Measurements from ENCODE around the gene TTC16.

TTC16 gene

DNA sequence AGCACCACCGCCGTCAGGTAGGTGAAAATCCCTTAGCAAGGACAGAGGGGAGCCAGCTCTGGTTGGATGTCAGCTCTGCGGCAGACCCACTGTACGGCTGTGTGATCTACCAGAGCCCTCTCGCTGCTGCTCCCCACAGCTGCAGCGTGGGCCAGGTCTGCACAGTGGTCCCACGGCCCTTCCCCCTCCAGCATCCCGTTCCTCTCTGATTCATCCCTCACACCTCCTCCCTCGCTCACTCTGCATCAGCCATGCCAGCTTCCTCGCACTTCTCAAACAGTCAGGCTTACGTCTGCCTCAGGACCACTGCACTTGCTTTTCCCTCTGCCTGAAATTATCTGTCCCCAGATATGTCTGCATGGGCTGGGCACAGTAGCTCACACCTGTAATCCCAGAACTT, 35.7 kb upstream of the TTC16 start:
- ChIA-PET POLR2A (ENCODE audit: low non-redundant PET) (no interaction called here), CTCF (interaction anchor here (0.6 to 1.5 kb wide), 2 partner anchors 13 to 263 kb away, joined by 3 to 4 read pairs; no protein-coding TSS in a partner anchor)
- no peak overlapping the region for H3K27ac ChIP-seq
- DNase-seq (ENCODE audit: low spot score): no peak
- TF ChIP-seq, protein P1, sequence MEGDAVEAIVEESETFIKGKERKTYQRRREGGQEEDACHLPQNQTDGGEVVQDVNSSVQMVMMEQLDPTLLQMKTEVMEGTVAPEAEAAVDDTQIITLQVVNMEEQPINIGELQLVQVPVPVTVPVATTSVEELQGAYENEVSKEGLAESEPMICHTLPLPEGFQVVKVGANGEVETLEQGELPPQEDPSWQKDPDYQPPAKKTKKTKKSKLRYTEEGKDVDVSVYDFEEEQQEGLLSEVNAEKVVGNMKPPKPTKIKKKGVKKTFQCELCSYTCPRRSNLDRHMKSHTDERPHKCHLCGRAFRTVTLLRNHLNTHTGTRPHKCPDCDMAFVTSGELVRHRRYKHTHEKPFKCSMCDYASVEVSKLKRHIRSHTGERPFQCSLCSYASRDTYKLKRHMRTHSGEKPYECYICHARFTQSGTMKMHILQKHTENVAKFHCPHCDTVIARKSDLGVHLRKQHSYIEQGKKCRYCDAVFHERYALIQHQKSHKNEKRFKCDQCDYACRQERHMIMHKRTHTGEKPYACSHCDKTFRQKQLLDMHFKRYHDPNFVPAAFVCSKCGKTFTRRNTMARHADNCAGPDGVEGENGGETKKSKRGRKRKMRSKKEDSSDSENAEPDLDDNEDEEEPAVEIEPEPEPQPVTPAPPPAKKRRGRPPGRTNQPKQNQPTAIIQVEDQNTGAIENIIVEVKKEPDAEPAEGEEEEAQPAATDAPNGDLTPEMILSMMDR (conservative IDR thresholded peaks at IDR 0.05; ENCODE audit: low read depth): no peak

DNA sequence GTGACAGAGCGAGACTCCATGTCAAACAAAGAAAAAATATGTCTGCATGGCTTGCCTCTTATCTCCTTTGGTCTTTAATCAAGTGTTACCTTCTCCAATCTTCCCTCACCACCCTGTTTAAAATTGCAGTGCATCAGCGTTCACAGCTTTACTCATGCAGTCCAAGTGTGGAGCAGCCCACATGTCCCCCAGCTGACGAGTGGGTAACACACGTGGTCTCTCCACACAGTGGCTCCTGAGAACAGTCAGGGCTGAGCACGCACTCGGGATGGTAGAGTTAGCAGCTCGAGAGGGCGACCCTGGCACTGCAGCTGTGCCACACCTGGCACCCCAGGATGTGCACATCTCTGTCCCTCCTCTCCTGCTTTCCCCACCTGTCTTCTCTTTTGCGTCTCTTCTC, 35.0 kb upstream of the TTC16 start:
- H3K27ac ChIP-seq: no peak overlapping the region
- ChIA-PET CTCF (interaction anchor here (0.6 to 1.2 kb wide), 2 partner anchors 30 to 262 kb away, joined by 3 to 4 read pairs; no protein-coding TSS in a partner anchor), POLR2A (ENCODE audit: low non-redundant PET) (no interaction called here)
- TF ChIP-seq, protein P1 (conservative IDR thresholded peaks at IDR 0.05; ENCODE audit: low read depth): no peak
- DNase-seq (ENCODE audit: low spot score): no peak

DNA sequence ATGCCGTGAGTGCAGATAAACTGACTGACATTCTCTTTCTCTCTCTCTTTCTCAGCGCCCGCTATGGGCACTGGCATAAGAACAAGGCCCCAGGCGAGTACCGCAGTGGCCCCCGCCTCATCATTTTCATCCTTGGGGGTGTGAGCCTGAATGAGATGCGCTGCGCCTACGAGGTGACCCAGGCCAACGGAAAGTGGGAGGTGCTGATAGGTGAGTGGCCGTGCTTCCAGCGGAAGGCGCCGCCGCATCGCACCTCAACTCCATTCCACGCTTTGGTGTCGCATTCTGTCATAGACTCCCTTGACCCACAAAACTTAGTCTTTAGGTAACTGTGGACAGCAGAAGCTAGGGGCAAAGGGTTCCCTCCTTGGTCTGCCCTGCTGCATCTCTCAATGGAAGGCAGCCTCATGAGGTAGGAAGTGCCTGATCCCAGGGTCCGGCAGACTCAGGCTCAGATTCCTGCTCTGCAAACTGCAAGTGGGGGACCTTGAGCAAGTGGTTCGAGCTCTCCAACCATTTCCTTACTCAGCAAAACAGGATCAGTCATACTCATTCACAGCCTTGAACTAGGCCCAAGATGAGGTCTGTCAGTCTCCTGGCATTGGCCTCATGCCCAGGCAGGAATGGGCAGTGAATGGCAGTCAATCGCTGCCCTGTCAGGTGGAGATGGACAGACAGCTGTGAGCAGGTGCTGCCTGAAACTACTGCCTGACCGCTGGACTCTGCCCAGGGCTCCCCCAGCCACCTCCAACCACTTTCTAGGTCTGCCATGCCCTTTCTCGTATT, 33.3 kb upstream of the TTC16 start:
- ChIA-PET CTCF (interaction anchor here (0.6 to 1.1 kb wide), 2 partner anchors 9 to 85 kb away, joined by 3 to 4 read pairs; no protein-coding TSS in a partner anchor), POLR2A (ENCODE audit: low non-redundant PET) (no interaction called here)
- TF ChIP-seq, protein P1 (conservative IDR thresholded peaks at IDR 0.05; ENCODE audit: low read depth): no peak
- DNase-seq (ENCODE audit: low spot score): no peak
- H3K27ac ChIP-seq: peak overlapping the region; percentile 15

DNA sequence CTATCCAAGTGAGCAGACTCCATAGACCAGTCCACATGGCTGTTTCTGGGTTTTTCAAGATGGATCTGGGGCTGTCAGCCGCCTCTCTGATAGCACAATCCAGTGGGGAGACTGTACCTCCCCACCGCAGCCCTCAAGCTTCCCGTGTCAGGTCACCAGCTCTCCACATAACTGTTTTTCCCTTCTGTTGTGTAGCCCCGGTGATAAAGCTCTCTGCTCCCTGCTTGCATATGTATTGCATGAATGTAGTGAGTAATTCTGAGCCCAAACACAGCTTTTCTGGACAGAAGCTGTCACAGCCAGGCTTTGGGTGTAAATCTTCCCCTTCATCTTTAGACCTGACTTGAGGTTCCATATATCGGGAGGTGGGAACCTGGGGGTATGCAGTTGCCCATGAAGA, 32.2 kb upstream of the TTC16 start:
- H3K27ac ChIP-seq: peak overlapping the region; percentile 15
- no peak for DNase-seq (ENCODE audit: low spot score)
- TF ChIP-seq, protein P1 (conservative IDR thresholded peaks at IDR 0.05; ENCODE audit: low read depth): no peak
- CTCF ChIA-PET: interaction anchor here (0.6 to 1.6 kb wide), 3 partner anchors 83 to 363 kb away, joined by 3 to 7 read pairs (median 4); no protein-coding TSS in a partner anchor
- POLR2A ChIA-PET (ENCODE audit: low non-redundant PET): no interaction called here

DNA sequence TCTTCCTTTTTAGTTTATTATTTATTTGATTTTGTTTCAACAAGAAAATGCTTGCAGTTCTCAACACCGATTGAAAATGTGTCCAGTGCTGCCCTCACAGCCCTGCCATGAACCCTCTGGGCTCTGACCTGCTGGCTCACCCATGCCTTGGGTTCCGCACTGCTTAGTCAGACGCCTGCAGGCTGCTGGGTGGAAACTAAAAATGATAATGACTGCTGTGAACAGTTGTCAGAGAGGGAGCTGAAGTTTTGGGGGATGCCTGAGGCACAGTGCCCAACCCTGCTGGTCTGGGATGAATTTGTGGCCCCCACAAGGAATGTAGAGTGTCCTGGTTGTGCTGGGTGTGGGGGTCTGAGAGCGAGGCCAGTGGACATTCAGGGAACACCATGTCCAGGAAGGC, 31.3 kb upstream of the TTC16 start:
- 0 out of 2 replicates have a peak overlapping the region, but pooled peaks have one; percentile 5 for H3K27ac ChIP-seq
- ChIA-PET CTCF (interaction anchor here (0.6 to 1.6 kb wide), 5 partner anchors 8 to 336 kb away, joined by 3 to 7 read pairs (median 3); no protein-coding TSS in a partner anchor), POLR2A (ENCODE audit: low non-redundant PET) (no interaction called here)
- TF ChIP-seq, protein P1 (conservative IDR thresholded peaks at IDR 0.05; ENCODE audit: low read depth): no peak
- DNase-seq (ENCODE audit: low spot score): peak; percentile 74

DNA sequence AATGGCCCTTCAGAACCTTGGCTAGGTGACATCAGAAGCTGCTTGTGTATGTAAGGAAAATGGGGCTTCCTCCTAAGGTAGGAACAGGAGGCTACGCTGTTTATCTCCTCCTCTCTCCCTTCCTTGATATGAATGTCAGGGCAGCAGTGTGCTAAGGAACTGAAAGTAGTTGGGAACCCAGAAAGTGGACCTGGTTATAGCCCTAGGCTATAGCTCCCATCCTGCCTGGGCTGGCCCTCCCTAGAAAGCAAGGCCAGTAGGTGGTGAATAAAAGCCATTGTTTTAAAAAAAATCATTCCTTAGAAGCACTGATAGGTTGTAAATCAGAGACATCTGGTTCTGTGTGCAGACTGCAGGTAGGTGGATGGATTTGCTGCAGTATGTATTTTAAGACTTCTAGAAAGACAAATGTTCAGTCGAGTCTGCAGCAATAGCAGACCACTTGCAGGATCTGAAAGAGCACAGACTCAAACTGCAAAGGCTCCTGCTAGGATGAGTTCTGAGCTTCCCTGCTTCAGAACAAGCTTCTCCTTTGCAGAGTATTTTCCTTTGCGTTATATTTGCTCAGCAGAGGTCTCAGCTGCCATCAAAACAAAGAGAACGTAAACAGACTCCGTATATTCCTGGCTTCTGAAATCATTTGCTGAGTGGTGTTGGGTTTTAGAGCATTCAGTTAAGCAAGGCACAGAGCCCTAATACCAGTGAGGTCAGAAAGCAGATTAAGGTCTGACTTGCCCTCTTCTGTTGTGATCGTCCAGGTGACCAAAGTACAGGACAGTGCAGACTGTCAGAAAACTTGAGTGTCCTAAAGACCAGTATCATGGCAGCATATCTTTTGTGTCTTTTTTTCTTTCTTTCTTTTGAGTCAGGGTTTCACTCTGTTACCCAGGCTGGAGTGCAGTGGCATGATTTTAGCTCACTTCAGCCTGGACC, 29.2 kb upstream of the TTC16 start:
- DNase-seq (ENCODE audit: low spot score): peak; percentile 46
- ChIA-PET CTCF (interaction anchor here (0.6 to 1.0 kb wide), 2 partner anchors 30 to 48 kb away, joined by 3 to 5 read pairs; partner anchors contain the start of gene TOR2A), POLR2A (ENCODE audit: low non-redundant PET) (interaction anchor here (0.5 to 0.6 kb wide), 3 partner anchors 8 to 871 kb away, joined by 3 read pairs; no protein-coding TSS in a partner anchor)
- TF ChIP-seq, protein P1 (conservative IDR thresholded peaks at IDR 0.05; ENCODE audit: low read depth): no peak
- H3K27ac ChIP-seq: peak overlapping the region; percentile 4; the same call in 1 of the 2 replicates
